MCF 10A (cell line): ENCODE data around the gene TRPM1. TPM values are rescaled to one million over a fixed set of nuclear protein-coding genes. Genes with fewer than 3 reads are reported as not detected.

Source experiments
- BruUV-seq: library from RNA; stranded (reverse); fragments of 400-500 nt; replicated peaks from 2 replicates; lab custom pipeline; 2021; lab: Mats Ljungman, UMichigan
- CTCF ChIA-PET: fragments of 300-600 bp; sonication (Branson Sonifier 250); formaldehyde crosslinking; extraction: SDS; loops from one replicate; lab custom pipeline; 2021; ENCODE audit warnings: antibody characterized with exemption, inconsistent platforms; lab: Yijun Ruan, JAX
- POLR2A ChIA-PET: fragments of 300-600, 350-650 bp; sonication (Branson Sonifier 250); formaldehyde crosslinking; extraction: SDS; loops from one replicate; lab custom pipeline; 2020; ENCODE audit warnings: antibody characterized with exemption, inconsistent platforms; lab: Yijun Ruan, JAX
- DNase-seq: peaks from one replicate; pipeline ENCODE4 v3.0.0-alpha.2; 2018; ENCODE audit not compliant: unreplicated experiment
- H3K27ac Mint-ChIP-seq: one replicate; pipeline ENCODE4 v1.8.0; 2022; ENCODE audit warnings: mild to moderate bottlenecking, low read depth, mixed read lengths; ENCODE audit not compliant: unreplicated experiment
- H3K27me3 Mint-ChIP-seq: one replicate; pipeline ENCODE4 v1.8.0; 2022; ENCODE audit warnings: mixed read lengths; ENCODE audit not compliant: insufficient read depth, unreplicated experiment
- H3K36me3 Mint-ChIP-seq: one replicate; pipeline ENCODE4 v1.8.0; 2022; ENCODE audit warnings: mild to moderate bottlenecking, moderate library complexity, mixed read lengths; ENCODE audit not compliant: insufficient read depth, unreplicated experiment
- H3K4me1 Mint-ChIP-seq: one replicate; pipeline ENCODE4 v1.8.0; 2022; ENCODE audit warnings: mixed read lengths; ENCODE audit not compliant: insufficient read depth, unreplicated experiment
- H3K4me3 Mint-ChIP-seq: one replicate; pipeline ENCODE4 v1.8.0; 2022; ENCODE audit warnings: mild to moderate bottlenecking, moderate library complexity, mixed read lengths; ENCODE audit not compliant: unreplicated experiment
- H3K9me3 Mint-ChIP-seq: one replicate; pipeline ENCODE4 v1.8.0; 2022; ENCODE audit warnings: mixed read lengths; ENCODE audit not compliant: unreplicated experiment
- intact Hi-C: fragments of 100-400 bp; cut with micrococcal nuclease; formaldehyde crosslinking; loops from 2 replicates; pipeline ENCODE4 v1.14.1; 2022
- total RNA-seq: library from RNA; stranded (reverse); gene quantifications from 2 replicates; pipeline ENCODE4 v1.2.3, GENCODE V29; 2022
- TF ChIP-seq, protein P1 (sequence below): fragments of 200-600 bp; IDR thresholded peaks from one replicate; pipeline ENCODE4 v1.8.0; 2022; ENCODE audit warnings: antibody characterized with exemption, mild to moderate bottlenecking; ENCODE audit not compliant: unreplicated experiment

Gene TRPM1
- total RNA-seq, 1 experiment from 2014 or later: not detected

DNA sequence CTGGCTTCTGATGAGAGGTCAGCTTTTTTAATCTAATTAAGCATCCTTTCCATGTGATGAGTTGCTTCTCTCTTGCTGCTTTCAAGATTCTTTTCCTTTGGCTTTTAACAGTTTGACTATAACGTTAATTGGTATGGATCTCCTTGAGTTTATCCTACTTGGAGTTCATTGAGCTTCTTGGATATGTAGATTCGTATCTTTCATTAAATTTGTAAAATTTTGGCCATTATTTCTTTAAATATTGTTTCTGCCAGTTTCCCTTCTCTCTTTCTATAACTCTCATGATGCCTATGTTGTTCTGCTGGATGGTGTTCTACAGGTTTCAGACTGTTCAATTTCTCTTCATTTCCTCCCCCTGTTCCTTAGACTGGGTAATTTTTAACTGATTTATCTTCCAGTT, 89.1 kb downstream of the TRPM1 start:
- H3K27me3 Mint-ChIP-seq: no peaks in the 10 kb centered on the region
- TF ChIP-seq, protein P1, sequence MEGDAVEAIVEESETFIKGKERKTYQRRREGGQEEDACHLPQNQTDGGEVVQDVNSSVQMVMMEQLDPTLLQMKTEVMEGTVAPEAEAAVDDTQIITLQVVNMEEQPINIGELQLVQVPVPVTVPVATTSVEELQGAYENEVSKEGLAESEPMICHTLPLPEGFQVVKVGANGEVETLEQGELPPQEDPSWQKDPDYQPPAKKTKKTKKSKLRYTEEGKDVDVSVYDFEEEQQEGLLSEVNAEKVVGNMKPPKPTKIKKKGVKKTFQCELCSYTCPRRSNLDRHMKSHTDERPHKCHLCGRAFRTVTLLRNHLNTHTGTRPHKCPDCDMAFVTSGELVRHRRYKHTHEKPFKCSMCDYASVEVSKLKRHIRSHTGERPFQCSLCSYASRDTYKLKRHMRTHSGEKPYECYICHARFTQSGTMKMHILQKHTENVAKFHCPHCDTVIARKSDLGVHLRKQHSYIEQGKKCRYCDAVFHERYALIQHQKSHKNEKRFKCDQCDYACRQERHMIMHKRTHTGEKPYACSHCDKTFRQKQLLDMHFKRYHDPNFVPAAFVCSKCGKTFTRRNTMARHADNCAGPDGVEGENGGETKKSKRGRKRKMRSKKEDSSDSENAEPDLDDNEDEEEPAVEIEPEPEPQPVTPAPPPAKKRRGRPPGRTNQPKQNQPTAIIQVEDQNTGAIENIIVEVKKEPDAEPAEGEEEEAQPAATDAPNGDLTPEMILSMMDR: no peak
- no TSS peak for BruUV-seq
- intact Hi-C loops: no loop called here
- H3K4me1 Mint-ChIP-seq: no peaks in the 10 kb centered on the region
- H3K9me3 Mint-ChIP-seq: peaks cover 12% of the 10 kb centered on the region
- DNase-seq: no peak
- H3K4me3 Mint-ChIP-seq: no peak overlapping the region
- ChIA-PET POLR2A (interaction anchor here (0.9 kb wide), 2 partner anchors 11 to 109 kb away, joined by 3 to 4 read pairs; partner anchors contain the start of gene FAN1), CTCF (interaction anchor here (1.3 kb wide), 1 partner anchor 11 kb away, joined by 4 read pairs; no protein-coding TSS in a partner anchor)
- H3K36me3 Mint-ChIP-seq: no peaks in the 10 kb centered on the region
- H3K27ac Mint-ChIP-seq: no peak overlapping the region

DNA sequence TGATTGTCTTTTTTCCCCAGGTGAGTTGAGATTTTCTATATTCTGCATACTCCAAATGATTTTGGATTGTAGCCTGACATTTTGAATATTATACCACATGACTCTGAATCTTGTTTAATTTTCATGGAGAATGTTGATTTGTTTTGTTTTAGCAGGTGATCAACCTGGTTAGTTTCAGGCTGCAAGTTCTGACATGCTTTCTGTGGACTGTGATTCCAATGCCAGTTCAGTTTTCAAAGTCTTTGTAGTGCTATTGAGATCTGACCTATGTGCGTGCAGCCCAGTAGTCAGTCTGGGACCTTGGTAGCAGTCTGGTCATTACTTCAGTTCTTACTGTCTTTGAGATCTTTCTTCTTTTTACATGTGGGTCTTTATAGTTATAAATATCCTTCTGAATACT, 91.5 kb downstream of the TRPM1 start:
- intact Hi-C loops: no loop called here

DNA sequence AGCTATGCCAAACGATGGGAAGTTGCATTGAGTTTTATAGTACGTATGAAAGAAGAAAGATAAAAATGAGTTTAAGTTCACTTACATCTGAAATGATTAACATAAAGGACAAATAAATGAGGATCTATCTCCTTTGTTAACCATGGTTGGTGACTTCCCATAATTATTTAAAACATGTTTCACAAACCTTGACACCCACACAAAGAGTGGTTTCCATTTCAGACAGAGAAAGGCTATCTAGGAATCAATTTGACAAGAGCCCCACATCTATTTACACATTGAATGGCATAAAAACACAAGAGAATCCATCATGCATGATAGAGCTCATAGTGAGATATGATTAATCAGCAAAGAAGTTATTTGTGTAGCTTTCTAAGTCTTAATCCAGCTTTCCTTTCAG, 95.9 kb downstream of the TRPM1 start:
- H3K27me3 Mint-ChIP-seq: no peaks in the 10 kb centered on the region
- intact Hi-C loops: no loop called here

More for the DNA sequence above, 91.5 kb downstream of the TRPM1 start:
- TF ChIP-seq, protein P1: no peak
- POLR2A ChIA-PET: interaction anchor here (1.4 kb wide), 1 partner anchor 48 kb away, joined by 3 read pairs; no protein-coding TSS in a partner anchor
- Mint-ChIP-seq H3K27me3 (no peaks in the 10 kb centered on the region), H3K4me1 (no peaks in the 10 kb centered on the region), H3K9me3 (peaks cover 12% of the 10 kb centered on the region), H3K36me3 (no peaks in the 10 kb centered on the region), H3K27ac (no peak overlapping the region), H3K4me3 (no peak overlapping the region)
- DNase-seq: no peak
- no TSS peak for BruUV-seq
- CTCF ChIA-PET: no interaction called here

DNA sequence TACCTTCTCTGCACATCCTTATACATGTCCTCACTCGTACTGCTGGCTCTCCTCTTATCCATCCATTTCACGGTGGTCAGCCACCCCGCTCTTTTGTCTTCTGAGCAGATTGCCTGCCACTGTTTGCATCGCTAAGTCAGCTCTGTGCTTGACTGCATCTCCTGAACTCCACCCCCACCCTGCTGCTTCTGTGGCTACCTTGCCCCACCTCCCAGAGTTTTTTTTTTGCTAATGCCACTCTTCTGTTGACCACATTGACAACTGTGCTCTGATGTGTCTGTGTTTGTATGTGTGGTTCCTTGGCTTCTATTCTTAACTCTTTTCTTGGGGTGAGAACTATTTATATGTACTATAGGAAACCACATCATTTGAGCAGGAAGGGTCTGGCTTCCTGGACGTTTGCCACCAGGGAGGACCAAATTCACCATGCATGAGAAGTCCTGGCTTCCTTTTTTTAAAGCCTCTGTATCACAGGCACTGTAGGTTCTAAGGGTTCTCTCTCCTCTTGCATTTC, 97.2 kb downstream of the TRPM1 start:
- Mint-ChIP-seq H3K27ac (no peak overlapping the region), H3K4me3 (no peak overlapping the region), H3K9me3 (no peaks in the 10 kb centered on the region), H3K27me3 (no peaks in the 10 kb centered on the region), H3K4me1 (peaks cover 5% of the 10 kb centered on the region), H3K36me3 (no peaks in the 10 kb centered on the region)
- POLR2A ChIA-PET: interaction anchor here (0.6 to 4.4 kb wide), 2 partner anchors 13 to 30 kb away, joined by 3 to 35 read pairs; partner anchors contain the start of gene MTMR10
- BruUV-seq: no TSS peak
- intact Hi-C loops: no loop called here
- CTCF ChIA-PET: interaction anchor here (0.7 to 1.0 kb wide), 2 partner anchors 125 to 468 kb away, joined by 3 to 4 read pairs; no protein-coding TSS in a partner anchor
- no peak for DNase-seq
- TF ChIP-seq, protein P1: no peak

More for the DNA sequence above, 95.9 kb downstream of the TRPM1 start:
- H3K27ac Mint-ChIP-seq: no peak overlapping the region
- peaks cover 5% of the 10 kb centered on the region for H3K4me1 Mint-ChIP-seq
- POLR2A ChIA-PET: interaction anchor here (1.0 to 2.3 kb wide), 3 partner anchors 8 to 123 kb away, joined by 4 to 17 read pairs (median 5); partner anchors contain the start of gene MTMR10
- no peak overlapping the region for H3K4me3 Mint-ChIP-seq
- no peaks in the 10 kb centered on the region for H3K9me3 Mint-ChIP-seq
- no peaks in the 10 kb centered on the region for H3K36me3 Mint-ChIP-seq
- CTCF ChIA-PET: interaction anchor here (0.6 kb wide), 1 partner anchor 335 kb away, joined by 3 read pairs; no protein-coding TSS in a partner anchor
- no TSS peak for BruUV-seq
- DNase-seq: no peak
- TF ChIP-seq, protein P1: no peak
